MCF 10A (cell line): ENCODE measurements around the gene STAC3. TPM values are rescaled to one million over a fixed set of nuclear protein-coding genes. Genes with fewer than 3 reads are reported as not detected.

Source experiments
- BruUV-seq: library from RNA; stranded (reverse); fragments of 400-500 nt; replicated peaks from 2 replicates; lab custom pipeline; 2021; lab: Mats Ljungman, UMichigan
- CTCF ChIA-PET: fragments of 300-600 bp; sonication (Branson Sonifier 250); formaldehyde crosslinking; extraction: SDS; loops from one replicate; lab custom pipeline; 2021; ENCODE audit warnings: antibody characterized with exemption, inconsistent platforms; lab: Yijun Ruan, JAX
- POLR2A ChIA-PET: fragments of 300-600, 350-650 bp; sonication (Branson Sonifier 250); formaldehyde crosslinking; extraction: SDS; loops from one replicate; lab custom pipeline; 2020; ENCODE audit warnings: antibody characterized with exemption, inconsistent platforms; lab: Yijun Ruan, JAX
- DNase-seq: peaks from one replicate; pipeline ENCODE4 v3.0.0-alpha.2; 2018; ENCODE audit not compliant: unreplicated experiment
- H3K27ac Mint-ChIP-seq: one replicate; pipeline ENCODE4 v1.8.0; 2022; ENCODE audit warnings: mild to moderate bottlenecking, low read depth, mixed read lengths; ENCODE audit not compliant: unreplicated experiment
- H3K27me3 Mint-ChIP-seq: one replicate; pipeline ENCODE4 v1.8.0; 2022; ENCODE audit warnings: mixed read lengths; ENCODE audit not compliant: insufficient read depth, unreplicated experiment
- H3K36me3 Mint-ChIP-seq: one replicate; pipeline ENCODE4 v1.8.0; 2022; ENCODE audit warnings: mild to moderate bottlenecking, moderate library complexity, mixed read lengths; ENCODE audit not compliant: insufficient read depth, unreplicated experiment
- H3K4me1 Mint-ChIP-seq: one replicate; pipeline ENCODE4 v1.8.0; 2022; ENCODE audit warnings: mixed read lengths; ENCODE audit not compliant: insufficient read depth, unreplicated experiment
- H3K4me3 Mint-ChIP-seq: one replicate; pipeline ENCODE4 v1.8.0; 2022; ENCODE audit warnings: mild to moderate bottlenecking, moderate library complexity, mixed read lengths; ENCODE audit not compliant: unreplicated experiment
- H3K9me3 Mint-ChIP-seq: one replicate; pipeline ENCODE4 v1.8.0; 2022; ENCODE audit warnings: mixed read lengths; ENCODE audit not compliant: unreplicated experiment
- intact Hi-C: fragments of 100-400 bp; cut with micrococcal nuclease; formaldehyde crosslinking; loops from 2 replicates; pipeline ENCODE4 v1.14.1; 2022
- total RNA-seq: library from RNA; stranded (reverse); gene quantifications from 2 replicates; pipeline ENCODE4 v1.2.3, GENCODE V29; 2022
- TF ChIP-seq, protein P1 (sequence below): fragments of 200-600 bp; IDR thresholded peaks from one replicate; pipeline ENCODE4 v1.8.0; 2022; ENCODE audit warnings: antibody characterized with exemption, mild to moderate bottlenecking; ENCODE audit not compliant: unreplicated experiment

Gene STAC3
- total RNA-seq, 1 experiment from 2014 or later = 2.8 TPM

DNA sequence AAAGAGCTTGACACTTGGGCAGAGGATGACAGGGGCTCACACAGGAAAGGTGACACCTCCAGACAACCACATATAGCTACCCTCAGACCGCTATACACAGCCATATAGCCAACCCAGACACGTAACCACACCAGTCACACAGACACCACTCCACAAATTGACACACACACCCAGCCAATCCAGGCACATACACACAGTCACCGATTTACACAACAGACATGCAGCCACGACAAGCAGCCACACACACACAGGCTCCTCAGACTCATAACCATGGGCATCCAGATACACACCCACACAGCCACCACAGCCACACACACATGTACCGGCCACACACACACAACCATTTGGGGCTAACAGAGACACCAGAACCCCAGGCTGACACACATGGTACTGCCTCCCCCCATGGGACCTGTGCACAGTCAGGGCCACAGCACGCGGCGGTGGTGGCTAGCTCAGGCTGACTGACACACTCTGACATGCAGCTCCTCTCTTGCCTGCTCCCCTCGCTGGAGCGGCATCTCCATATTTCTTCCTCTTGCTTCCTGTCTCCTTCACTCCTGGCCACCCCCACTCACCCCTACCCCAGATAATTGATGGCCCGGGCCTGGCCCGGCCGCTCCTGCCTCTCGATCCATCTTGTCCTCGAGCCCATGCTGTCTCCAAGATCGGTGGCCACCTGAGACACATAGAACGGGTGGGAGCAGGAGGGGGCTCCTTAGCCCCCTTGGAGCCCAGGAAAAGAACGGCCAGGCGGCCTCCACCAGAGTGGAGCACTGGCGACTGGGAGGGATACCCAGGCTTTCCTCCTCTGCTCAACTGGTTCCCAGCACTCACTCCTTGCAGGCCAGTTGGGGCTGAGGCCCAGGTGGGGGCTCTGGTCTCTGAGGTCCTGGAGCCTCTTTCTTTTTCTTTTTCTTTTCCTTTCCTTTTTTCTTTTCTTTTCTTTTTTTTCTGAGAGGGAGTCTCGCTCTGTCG is 27.5 kb downstream of the STAC3 start:
- CTCF ChIA-PET = interaction anchor here (0.6 to 10.2 kb wide), 4 partner anchors 9 to 812 kb away, joined by 3 to 152 read pairs (median 8); no protein-coding TSS in a partner anchor
- intact Hi-C loops = no loop called here
- peaks cover 12% of the 10 kb centered on the region for H3K4me1 Mint-ChIP-seq
- H3K4me3 Mint-ChIP-seq = no peak overlapping the region
- H3K36me3 Mint-ChIP-seq = no peaks in the 10 kb centered on the region
- DNase-seq = no peak
- no peaks in the 10 kb centered on the region for H3K9me3 Mint-ChIP-seq
- POLR2A ChIA-PET = no interaction called here
- no peak overlapping the region for H3K27ac Mint-ChIP-seq
- BruUV-seq = no TSS peak
- TF ChIP-seq, protein P1, sequence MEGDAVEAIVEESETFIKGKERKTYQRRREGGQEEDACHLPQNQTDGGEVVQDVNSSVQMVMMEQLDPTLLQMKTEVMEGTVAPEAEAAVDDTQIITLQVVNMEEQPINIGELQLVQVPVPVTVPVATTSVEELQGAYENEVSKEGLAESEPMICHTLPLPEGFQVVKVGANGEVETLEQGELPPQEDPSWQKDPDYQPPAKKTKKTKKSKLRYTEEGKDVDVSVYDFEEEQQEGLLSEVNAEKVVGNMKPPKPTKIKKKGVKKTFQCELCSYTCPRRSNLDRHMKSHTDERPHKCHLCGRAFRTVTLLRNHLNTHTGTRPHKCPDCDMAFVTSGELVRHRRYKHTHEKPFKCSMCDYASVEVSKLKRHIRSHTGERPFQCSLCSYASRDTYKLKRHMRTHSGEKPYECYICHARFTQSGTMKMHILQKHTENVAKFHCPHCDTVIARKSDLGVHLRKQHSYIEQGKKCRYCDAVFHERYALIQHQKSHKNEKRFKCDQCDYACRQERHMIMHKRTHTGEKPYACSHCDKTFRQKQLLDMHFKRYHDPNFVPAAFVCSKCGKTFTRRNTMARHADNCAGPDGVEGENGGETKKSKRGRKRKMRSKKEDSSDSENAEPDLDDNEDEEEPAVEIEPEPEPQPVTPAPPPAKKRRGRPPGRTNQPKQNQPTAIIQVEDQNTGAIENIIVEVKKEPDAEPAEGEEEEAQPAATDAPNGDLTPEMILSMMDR = no peak
- H3K27me3 Mint-ChIP-seq = peaks cover 40% of the 10 kb centered on the region

DNA sequence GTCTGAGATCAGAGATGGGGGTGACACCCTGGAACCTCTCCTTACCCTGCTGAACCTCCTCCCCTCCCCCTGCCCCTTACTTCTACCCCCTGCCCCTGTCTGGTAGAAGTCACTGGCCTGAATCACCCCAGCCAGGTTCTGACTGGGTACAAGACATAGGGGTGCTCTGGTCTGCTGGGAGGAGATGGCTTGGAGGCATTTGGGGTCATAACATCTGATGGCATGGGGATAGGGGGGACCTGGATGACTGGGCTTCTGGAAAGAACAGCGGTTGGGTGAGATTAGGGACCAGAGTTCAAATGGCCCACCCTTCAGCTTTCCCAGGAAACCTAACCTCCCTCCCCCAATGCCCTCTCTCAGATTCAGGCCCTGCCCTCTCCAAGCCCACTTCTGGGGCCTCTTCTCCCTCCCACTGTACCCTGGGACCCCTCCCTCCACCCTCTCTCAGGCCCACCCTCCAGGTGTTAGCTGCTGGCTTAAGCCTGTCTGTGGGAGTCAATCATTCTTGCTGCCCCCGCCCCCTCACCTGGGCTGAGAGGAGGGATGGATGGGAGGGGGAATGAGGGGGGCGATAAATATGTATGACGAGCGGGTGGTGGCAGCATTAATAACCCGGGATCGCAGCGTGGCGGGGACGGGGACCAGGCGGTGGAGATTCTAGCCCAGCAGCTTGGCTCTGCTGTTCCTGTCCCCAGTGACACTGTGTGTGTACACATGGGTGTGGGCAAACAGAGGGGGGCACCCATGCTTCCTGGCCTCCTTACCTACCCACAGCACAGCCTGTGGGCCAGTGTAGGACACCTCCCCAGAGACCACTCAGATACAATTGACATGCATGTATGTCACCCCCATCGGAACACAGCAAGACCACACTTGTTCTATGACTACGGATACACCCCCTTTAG is 28.4 kb downstream of the STAC3 start:
- no peak for DNase-seq
- no peak overlapping the region for H3K4me3 Mint-ChIP-seq
- no peak overlapping the region for H3K27ac Mint-ChIP-seq
- TF ChIP-seq, protein P1 = no peak
- POLR2A ChIA-PET = no interaction called here
- CTCF ChIA-PET = interaction anchor here (0.6 to 1.4 kb wide), 3 partner anchors 8 to 811 kb away, joined by 3 to 12 read pairs (median 3); no protein-coding TSS in a partner anchor
- H3K4me1 Mint-ChIP-seq = peaks cover 21% of the 10 kb centered on the region
- H3K9me3 Mint-ChIP-seq = no peaks in the 10 kb centered on the region
- H3K36me3 Mint-ChIP-seq = no peaks in the 10 kb centered on the region
- peaks cover 50% of the 10 kb centered on the region for H3K27me3 Mint-ChIP-seq
- BruUV-seq = no TSS peak
- intact Hi-C loops = no loop called here

DNA sequence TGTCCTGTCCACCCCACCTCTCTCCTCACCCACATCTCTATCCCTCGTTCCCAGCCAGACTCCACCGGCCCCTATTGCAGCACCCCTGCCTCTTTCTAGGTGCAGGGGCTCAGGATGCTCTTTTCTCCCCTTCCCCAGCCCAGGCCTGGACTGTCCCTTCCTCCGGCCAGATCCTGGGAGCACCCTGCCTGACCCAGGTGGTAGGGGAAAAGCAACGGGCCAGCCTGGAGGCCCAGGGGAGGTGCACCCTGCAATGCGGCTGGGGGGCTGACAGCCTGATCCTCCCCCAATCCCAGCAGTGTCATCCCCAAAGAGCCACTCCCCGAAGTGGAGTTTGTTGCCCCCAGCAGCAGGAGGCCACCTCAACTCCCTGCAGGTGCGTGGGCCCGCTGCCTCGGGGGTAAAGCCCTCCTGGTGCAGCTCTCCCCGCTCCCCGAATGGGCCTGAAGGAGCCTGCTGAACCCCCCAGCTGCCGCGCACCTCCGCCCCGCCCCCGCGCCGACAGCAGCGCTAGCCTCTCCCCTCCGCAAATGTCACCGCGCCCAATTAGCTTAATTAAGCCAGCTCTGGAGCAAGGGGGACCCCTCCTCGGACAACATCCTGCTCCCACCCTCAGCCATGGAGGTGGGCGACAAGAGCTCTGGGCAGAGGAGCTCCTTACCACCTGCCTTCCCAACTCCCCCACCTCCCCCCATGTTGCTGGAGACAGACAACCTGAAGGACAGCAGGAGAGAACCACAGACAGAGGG is 29.6 kb downstream of the STAC3 start:
- no TSS peak for BruUV-seq
- peaks cover 51% of the 10 kb centered on the region for H3K27me3 Mint-ChIP-seq
- H3K9me3 Mint-ChIP-seq = no peaks in the 10 kb centered on the region
- no peak for DNase-seq
- H3K36me3 Mint-ChIP-seq = no peaks in the 10 kb centered on the region
- CTCF ChIA-PET = interaction anchor here (0.6 to 0.7 kb wide), 4 partner anchors 12 to 373 kb away, joined by 3 to 5 read pairs (median 3); no protein-coding TSS in a partner anchor
- POLR2A ChIA-PET = no interaction called here
- TF ChIP-seq, protein P1 = no peak
- no peak overlapping the region for H3K4me3 Mint-ChIP-seq
- intact Hi-C loops = no loop called here
- no peak overlapping the region for H3K27ac Mint-ChIP-seq
- H3K4me1 Mint-ChIP-seq = peaks cover 25% of the 10 kb centered on the region
